Measurements from ENCODE around the gene AQP7.

DNA sequence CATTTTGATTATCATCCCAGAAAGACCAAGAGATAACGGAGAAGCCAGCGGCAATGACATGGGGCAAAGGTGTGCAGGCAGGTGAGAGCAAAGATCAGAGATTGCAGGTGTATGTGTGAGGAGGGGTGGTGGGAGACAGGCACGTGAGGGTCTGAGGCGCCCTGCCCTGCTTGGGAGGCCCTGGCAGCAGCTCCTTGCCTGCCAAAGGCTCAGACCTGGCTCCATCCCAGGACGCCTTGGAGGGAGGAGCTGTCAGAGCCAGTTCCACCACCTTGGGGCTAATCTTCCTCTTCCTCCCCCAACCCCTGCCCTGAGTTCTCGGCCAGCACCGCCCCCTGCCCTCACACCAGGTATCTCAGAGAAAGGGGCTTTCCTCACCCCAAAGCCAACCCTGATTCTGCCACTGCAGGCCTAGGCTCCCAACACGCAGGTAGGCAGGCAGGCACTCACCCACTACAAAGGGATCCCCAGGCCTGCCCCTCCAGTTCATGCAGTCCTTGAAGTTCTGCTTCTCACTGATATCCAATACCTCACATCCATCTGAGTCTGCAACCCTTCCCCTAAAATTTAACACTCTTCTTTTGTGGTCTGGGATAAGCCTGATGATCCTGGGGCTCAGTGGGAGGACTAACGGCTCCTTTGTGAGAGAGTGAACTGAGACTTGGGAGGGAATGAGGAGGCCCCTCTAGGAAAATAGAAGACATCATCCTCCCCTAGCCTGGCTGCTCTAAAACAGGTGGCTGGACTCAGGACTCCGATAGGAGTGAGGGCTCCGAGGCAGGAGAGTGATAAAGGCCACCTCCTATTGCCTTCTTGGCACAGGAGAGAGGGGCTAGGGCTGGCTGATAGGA lies 43.2 kb upstream of the AQP7 start:
- TF ChIP-seq, protein P1, sequence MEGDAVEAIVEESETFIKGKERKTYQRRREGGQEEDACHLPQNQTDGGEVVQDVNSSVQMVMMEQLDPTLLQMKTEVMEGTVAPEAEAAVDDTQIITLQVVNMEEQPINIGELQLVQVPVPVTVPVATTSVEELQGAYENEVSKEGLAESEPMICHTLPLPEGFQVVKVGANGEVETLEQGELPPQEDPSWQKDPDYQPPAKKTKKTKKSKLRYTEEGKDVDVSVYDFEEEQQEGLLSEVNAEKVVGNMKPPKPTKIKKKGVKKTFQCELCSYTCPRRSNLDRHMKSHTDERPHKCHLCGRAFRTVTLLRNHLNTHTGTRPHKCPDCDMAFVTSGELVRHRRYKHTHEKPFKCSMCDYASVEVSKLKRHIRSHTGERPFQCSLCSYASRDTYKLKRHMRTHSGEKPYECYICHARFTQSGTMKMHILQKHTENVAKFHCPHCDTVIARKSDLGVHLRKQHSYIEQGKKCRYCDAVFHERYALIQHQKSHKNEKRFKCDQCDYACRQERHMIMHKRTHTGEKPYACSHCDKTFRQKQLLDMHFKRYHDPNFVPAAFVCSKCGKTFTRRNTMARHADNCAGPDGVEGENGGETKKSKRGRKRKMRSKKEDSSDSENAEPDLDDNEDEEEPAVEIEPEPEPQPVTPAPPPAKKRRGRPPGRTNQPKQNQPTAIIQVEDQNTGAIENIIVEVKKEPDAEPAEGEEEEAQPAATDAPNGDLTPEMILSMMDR (conservative IDR thresholded peaks at IDR 0.05): no peak
- no peak for TF ChIP-seq EZH2 (IDR thresholded peaks at IDR 0.05; ENCODE audit: low read depth)
